NCI-H1436 (cell line): Measurements from ENCODE around the gene HAS3.
A peak's percentile ranks its signal among the peaks of the same experiment; 100 is the strongest.
"Not testable (repeated sequence)": the region's sequence is repeated elsewhere in the genome, so short reads cannot be mapped to it uniquely, and the experiment has no call there.

Experiments
- DNase-seq: peaks from one replicate; lab custom pipeline; 2025; lab: John Stamatoyannopoulos, UW

HAS3 gene

DNA sequence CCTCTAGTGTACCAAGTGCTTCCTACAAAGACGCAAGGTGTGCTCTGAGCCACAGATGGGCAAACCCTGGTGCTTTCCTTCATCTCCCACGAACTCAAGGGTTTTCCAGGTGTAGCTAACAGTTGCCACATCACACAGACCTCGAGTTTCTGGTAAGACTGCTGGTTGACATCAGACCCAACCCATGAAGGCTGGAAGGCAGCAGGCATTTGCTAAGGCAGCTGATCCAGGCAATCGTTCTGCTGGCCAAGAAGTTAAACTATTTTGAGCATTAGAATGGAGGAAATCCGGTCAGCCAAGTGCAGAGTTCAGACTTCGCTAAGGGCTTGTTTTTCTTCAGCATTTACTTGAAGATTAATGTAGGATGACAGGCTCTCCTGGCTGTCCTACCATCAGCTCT, 11.5 kb downstream of the HAS3 start:
- DNase-seq = no peak

DNA sequence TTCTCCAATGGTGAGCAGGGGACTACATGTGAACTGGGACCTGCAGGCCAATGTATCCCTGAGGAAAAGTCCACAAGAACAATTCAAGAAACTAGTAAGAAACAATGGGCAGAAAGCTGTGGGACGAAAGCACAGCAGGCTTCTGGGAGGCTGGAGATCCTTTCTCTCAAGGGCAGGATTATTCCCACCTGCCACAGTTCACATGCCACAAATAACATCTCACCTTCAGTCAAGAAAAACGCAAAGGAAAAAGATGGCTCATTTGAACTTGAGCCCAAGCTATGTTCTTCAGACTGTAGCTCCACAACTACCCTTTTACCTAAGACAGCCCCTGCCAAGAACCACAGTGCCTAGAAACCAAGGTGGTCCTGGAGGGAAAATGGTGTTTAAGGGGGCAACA, 13.0 kb downstream of the HAS3 start:
- no peak for DNase-seq

DNA sequence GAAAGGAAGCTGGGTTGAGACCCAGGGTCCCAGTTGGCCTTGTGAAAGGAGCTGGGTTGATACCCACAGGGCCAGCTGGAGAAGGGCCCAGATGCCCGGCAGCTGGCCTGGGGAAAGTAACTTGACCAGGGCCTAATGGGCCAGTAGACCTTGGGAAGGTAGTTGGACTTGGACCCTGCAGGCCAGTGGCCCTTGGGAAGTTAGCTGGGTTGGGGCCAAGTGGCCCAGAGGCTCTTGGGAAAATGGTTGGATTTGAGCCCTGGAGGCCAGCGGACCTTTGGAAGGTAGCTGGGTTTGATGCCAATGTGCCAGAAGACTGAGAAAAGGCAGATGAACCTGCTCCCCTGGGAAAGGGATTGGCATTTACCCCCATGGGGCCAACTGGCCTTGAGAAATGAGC, 13.5 kb downstream of the HAS3 start:
- no peak for DNase-seq

DNA sequence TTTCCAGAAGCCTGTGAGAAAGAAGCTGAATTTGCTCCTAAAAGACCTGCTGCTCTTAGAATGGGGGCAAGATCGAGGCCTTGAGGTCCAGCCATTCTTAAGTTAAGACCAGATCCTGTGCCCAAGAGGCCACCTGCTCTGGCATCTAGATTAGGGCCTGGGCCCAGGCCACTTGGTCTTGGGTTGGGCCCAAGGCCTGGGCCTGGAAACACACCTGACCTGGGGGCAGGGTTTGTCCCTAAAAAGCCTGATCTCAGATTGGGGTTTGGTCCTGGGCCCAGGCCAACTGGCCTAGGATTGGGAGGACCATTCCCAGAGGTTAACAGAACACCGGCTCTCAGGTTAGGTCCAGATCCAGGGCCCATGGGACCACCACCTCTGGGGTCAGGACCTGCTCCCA, 14.1 kb downstream of the HAS3 start:
- no peak for DNase-seq

DNA sequence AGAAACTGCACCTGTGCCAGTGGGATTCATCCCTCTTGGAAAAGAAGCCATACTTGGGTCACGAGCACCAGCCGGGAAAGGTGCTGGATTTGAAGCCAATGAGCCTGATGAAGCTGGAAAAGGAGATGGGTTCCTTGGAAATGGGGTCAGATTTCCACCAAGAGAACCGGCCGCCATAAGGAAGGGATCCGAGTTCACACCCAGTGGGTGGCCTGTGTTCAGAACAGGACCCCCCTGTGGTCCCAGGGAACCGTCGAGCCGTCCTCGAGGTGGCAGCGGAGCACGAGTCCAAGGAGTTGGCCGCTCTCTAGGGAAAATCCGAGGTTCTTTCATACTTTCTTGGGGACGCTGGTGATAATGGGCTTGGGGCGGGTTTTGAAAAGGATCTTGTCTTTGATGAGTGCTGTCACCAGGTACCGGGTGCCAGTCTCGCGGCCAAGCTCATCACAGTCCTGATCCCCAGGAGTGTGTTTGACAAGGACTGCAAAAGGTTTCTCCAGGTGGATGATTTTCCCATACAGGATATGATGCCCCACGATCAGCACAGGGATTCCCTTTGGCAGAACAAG, 14.7 kb downstream of the HAS3 start:
- no peak for DNase-seq

DNA sequence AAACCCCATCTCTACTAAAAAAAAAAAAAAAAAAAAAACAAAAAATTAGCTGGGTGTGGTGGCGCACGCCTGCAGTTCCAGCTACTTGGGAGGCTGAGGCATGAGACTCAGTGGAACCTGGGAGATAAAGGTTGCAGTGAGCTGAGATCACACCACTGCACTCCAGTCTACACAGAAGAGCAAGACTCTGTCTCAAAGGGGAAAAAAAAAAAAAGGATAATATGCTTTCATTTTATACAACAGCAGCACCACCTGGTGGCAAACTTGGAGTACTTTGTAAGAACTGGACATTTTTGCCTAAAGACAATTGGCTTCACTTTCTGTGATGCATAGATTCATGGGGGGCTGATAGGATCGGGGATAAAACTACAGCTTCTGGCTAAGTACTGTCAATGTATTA, 18.5 kb downstream of the HAS3 start:
- DNase-seq = peak; percentile 71

DNA sequence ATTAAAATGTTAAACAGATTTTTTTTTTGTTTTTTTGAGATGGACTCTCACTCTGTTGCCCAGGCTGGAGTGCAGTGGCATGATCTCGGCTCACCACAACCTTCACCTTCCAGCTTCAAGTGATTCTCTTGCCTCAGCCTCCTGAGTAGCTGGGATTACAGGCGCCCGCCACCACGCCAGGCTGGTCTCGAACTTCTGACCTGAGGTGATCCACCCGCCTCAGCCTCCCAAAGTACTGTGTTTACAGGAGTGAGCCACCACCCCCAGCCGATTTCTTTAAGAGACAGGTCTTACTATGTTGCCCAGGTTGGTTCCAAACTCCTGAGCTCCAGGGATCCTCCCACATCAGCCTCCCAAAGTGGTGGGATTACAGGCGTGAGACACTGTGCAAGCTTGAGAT, 19.0 kb downstream of the HAS3 start:
- DNase-seq = not testable (repeated sequence)

DNA sequence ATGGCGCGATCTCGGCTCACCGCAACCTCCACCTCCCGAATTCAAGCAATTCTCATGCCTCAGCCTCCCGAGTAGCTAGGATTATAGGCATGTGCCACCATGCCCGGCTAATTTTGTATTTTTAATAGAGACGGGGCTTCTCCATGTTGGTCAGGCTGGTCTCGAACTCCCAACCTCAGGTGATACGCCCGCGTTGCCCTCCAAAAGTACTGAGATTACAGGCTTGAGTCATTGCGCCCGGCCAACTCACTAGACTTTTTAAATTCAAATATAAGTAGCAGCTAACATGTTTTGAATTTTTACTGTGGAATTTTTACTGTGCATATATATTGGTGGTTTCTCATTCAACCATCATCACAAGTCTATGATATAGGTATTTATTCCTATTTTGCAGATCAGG, 19.5 kb downstream of the HAS3 start:
- not testable (repeated sequence) for DNase-seq

DNA sequence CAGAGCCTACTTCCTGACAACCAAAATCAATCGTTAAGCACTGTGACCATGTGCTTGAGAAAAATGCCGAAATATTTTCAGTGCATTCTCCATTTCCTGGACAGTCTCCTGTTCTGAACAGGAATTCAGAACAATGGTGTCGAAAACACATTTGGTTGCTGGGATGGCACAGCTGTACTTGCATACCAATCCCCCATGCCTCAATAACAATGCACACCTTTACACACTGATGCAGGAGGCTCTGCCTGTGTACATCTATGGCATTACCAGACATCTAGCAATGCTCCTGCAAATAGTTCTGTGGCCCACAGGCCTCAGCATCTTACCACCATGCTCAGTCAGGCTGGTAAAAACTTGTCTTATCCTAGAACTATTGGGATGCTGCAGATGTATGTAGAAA, 20.8 kb downstream of the HAS3 start:
- DNase-seq = no peak

DNA sequence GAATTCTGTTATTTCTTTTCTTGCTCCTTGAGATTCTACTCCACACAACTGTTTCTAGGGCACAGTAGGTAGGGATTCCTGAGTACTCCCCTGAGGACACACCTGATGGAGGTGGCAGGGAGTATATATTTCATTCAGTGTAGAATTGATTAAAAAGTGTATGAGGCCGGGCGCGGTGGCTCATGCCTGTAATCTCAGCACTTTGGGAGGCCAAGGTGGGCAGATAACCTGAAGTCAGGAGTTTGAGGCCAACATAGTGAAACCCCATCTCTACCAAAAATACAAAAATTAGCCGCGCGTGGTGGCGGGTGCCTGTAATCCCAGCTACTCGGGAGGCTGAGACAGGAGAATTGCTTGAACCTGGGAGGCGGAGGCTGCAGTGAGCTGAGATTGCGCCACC, 21.3 kb downstream of the HAS3 start:
- not testable (repeated sequence) for DNase-seq

DNA sequence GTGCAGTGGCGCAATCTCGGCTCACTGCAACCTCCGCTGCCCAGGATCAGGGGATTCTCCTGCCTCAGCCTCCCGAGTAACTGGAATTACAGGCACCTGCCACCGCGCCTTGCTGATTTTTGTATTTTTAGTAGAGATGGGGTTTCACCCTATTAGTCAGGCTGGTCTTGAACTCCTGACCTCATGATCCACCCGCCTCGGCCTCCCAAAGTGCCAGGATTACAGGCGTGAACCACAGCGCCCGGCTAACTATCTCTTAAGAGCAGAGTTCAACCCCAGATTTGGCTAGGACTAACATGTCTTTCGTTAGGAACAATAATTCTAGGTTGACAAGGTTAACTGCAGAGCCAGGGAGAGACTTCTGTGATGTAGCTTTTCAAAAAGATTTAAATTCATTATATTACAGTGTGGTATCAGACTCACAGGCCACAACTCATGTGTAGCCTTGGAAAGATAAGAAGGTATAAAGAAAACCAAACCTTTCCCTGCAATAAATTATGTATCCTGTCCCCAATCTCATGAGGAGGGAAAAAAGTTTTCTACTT, 22.6 kb downstream of the HAS3 start:
- no peak for DNase-seq

DNA sequence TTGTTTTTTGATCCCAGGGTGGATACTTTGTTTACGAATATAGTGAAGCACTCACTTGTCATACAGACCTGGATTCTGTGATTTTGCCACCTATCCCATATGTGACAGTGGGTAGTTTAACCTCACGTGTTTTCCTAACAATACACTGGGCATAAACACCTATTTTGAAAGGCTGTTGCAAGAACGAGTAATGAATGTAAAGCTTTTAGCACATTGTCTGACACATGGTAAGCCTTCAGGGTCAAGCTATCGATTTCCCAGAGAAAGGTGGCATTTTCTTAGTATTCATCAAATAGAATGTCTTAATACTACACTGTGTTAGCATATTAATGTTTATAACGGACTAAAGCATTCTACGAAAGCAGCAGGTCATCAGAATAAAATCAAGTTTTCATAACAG, 25.0 kb downstream of the HAS3 start:
- DNase-seq = no peak

DNA sequence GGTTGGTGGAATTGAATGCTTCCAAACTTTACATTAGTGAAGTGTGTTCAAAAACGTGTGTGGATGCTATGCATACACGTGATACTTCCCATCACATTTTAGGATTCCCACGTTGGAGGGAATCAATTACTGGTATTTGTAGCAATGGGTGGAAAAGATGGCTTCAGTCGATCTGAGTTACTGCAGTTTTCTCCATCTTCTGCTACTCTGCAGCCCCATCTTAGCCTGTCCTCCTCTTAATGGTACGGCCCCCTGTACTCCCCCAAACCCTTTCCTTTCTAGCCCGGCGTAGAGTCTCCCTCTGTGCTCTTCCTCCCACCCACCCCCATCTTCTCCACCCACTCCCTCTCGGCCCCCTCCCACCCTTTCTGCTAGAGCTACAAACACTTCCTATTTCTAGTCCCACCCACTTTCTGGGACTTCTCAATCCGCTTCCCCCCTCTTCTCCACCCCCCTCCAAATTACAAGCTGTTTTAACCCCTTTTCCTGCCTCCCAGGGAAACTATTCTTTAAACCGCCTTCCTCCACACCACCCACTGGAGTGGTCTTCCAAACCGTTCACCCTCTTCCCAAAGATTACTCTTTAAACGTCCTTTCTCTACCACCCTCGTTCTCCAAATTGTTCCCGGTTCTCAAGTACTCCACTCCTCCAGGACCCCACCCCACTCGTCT, 25.9 kb downstream of the HAS3 start:
- no peak for DNase-seq

DNA sequence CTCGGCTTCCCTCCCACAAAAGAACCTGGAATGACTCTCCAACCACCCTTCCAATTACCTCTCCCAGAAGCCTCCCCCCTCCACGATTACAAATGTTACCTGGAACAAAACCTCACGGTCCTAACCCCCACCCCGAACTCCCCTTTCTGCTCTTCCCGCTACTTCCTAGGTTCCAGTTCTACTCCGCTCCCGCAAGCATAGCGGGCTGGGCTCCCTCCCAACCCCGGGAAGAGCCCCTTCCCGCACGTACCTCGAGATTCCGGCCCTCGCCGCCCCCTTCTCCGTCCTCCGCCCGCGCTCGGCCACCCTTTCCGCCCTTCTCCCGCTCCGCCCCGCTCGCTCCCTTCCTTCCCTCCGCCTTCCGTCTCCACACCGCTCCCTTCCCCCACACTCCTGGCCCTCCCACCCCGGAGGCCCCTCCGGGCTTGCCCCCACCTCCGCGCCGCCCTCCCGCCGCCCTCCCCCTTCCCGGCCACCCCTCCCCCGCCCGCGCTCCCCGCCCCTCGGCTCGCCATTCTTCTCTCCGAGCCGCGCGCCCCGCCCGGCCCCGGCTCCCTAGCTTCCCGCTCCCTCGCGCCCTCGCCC, 26.5 kb downstream of the HAS3 start:
- peak; percentile 73 for DNase-seq

DNA sequence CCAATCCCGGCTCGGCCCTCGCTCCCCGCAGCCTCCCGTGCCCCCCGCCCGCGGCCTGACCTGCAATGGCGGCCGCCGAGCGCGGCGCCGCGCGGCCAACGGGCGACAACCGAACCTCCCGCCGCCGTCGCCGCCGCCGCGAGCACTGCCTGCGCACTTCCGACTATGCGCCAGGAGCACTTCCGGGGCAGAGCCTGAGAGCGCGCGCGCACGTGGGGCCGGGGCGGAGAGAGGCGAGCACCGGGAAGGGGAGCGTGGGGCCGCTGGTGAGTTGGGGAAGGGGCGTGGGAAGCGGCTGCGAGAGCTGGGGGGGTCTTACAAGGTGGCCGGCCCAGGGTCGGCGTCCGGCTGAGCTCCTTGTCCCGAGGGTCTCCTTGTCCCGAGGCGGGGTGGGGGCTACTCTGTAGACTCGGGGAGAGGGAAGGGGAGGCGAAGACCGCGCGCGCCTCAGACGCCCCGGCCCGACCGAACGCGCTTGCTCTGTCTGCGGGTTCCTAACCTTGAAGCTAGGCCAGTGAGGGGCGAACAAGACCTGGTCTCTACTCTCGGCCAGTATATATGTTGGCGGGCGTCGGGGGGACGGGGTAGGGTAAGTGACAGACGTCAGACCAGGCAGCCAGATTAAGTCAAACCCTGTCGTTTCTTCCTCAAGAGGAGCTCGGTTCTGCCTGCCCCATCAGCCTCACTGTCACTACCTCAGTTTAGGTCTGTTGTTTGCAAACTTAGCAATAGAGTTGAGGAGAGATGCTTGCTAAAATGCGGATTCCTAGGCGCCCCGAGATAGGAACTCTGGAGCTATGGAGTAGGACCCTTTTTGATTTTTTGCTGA, 27.2 kb downstream of the HAS3 start, which contains the start of the genes CHTF8 and UTP4:
CHTF8 (minus strand) TSS at position 165 of the 829 bp plus-strand sequence. CDS start 11,130 bp downstream, outside the sequence.
UTP4 (plus strand) TSS at position 226 of the 829 bp plus-strand sequence. CDS start 811 bp downstream, outside the sequence.
- peak; percentile 80 for DNase-seq

DNA sequence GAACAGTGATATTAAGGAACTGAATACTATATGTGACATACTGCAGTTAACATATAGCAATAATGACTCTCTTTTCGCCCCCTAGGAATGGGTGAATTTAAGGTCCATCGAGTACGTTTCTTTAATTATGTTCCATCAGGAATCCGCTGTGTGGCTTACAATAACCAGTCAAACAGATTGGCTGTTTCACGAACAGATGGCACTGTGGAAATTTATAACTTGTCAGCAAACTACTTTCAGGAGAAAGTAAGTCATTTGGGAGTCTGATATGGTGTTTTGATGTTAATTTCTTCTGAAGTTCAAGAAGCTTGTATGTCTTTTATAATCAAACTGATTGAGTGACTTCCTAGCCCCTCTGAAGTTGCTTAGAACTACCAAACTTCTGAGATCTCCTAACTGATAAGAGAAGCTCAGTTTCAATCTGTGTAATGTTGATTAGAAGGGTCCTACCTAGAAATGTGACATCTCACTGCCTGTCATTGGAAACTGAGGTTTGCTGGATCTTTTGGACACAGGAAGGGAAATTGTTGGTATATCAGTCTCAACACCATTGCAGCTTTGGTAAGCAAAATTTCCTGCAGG, 28.0 kb downstream of the HAS3 start:
- DNase-seq = no peak

DNA sequence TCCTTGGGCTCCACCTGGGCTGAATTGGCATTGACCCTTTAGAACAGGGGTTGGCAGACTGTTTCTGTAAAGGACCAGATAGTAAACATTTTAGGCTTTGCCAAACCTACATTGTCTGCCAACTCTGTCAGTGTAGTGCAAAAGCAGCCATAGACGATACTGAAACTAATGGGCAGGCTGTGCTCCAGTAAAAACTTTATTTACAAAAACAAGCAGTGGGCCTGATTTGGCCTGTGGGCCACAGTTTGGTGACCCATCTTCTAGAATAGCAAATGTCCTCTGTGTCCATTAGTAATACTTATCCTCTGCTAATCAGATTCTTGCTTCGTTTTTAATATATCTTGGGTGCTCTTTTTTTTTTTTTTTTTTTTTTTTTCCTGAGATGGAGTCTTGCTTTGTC, 33.2 kb downstream of the HAS3 start:
- DNase-seq = no peak

DNA sequence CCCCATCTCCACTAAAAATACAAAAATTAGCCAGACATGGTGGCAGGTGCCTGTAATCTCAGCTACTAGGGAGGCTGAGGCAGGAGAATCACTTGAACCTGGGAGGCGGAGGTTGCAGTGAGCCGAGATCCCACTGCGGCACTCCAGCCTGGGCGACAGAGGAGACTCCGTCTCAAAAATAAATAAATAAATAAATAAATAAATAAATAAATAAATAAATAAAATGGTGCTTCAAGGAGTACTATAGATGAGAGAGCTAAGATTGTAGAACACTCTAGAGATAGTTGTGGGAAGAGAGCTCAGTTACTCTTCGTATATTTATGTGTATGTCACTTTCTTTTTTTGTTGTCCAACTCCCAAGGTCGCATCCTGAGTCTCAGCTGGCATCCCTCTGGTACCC, 34.0 kb downstream of the HAS3 start:
- not testable (repeated sequence) for DNase-seq

DNA sequence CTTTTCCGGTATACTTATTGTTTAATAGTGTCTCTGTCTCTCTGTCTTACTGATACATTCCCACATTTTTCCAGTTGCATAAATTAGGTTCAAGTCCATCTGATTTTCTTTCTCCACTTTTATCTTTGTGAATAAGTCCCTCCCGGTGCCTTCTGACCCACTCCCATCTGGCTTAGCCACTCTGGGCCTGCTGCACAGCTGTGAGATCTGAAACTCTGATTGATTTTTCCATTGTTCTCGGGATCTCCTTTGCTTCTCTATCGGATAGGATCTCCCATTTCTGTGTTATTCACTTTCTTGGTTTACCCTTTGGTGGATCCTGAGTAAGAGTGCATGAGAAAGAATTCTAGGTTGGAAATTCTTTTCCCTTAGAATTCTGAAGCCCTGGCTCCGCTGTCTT, 35.6 kb downstream of the HAS3 start:
- no peak for DNase-seq

DNA sequence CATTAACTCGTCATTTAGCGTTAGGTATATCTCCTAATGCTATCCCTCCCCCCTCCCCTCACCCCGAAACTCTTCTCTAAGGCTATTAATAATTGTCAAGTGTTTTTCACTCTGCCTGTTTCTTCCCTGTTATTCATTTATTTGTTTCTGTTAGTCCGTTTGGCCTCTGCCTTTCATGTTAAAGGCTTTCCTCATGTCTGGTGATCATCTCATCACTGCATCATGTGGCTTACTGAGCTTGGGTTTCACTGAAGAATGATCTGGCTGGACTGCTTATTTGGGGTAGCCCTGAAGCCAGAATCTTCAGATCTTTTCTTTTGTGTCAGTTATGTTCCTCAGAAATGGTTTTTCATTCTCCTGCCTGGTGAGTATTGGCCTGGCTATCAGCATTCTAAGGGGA, 36.5 kb downstream of the HAS3 start:
- no peak for DNase-seq

DNA sequence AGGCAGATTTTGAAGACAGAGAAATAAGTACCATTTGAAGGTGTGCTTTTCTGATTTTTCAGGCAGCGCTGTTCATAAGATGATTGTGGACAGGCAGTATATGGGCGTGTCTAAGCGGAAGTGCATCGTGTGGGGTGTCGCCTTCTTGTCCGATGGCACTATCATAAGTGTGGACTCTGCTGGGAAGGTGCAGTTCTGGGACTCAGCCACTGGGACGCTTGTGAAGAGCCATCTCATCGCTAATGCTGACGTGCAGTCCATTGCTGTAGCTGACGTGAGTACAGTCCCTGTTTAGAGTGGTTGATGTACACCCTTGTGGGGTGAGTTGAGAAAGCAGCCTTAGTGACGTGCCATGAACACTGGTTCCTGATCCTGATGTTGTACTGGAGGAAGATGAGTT, 37.7 kb downstream of the HAS3 start:
- no peak for DNase-seq

DNA sequence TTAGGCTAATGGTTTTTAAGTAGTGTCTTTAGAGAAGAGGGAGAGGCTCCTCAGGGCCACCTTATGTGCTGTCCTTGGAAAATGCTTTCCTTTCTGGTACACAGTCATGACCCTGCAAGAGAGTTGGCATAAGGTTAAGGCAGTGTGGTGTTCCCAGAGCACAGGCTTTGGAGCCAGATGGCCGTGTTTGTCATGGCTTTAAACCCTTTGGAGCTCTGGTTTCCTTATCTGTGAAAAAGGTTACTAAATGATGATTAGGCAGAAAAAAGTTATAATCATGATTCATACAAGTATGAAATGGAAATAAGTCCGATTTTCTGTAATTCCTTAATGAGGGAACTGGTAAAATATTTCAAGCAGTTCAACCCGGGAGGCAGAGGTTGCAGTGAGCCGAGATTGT, 40.2 kb downstream of the HAS3 start:
- DNase-seq = no peak
